Neural progenitor cell (in vitro differentiated cells): Measurements from ENCODE around the gene LOXL1. TPM values are rescaled to one million over a fixed set of nuclear protein-coding genes. Genes with fewer than 3 reads are reported as not detected.

Source experiments
- DNase-seq: peaks from one replicate; pipeline ENCODE4 v3.0.0-alpha.2; 2016; ENCODE audit warnings: low spot score
- H2AFZ ChIP-seq: fragments of 200-600 bp; sonication (generic); replicated peaks from 2 replicates; pipeline ENCODE4 v1.6.1; 2016; ENCODE audit warnings: antibody characterized with exemption
- H3F3A ChIP-seq: fragments of 200-600 bp; sonication (generic); 2 replicates; pipeline ENCODE4 v1.6.1; 2016; ENCODE audit warnings: antibody characterized with exemption, low read depth
- H3K27ac ChIP-seq: fragments of 200-600 bp; sonication (generic); 2 replicates; pipeline ENCODE4 v1.5.1; 2016; ENCODE audit warnings: mild to moderate bottlenecking
- H3K27me3 ChIP-seq: fragments of 200-600 bp; sonication (generic); 2 replicates; pipeline ENCODE4 v1.6.1; 2016; ENCODE audit warnings: mild to moderate bottlenecking, moderate library complexity
- H3K36me3 ChIP-seq: fragments of 200-600 bp; sonication (generic); 2 replicates; pipeline ENCODE4 v1.5.1; 2016
- H3K4me1 ChIP-seq: fragments of 200-600 bp; sonication (generic); 2 replicates; pipeline ENCODE4 v1.6.1; 2016; ENCODE audit warnings: mixed run types
- H3K4me2 ChIP-seq: fragments of 200-600 bp; sonication (generic); 2 replicates; pipeline ENCODE4 v1.6.1; 2016
- H3K4me3 ChIP-seq: fragments of 200-600 bp; sonication (generic); 2 replicates; pipeline ENCODE4 v1.5.1; 2016
- H3K79me2 ChIP-seq: fragments of 200-600 bp; sonication (generic); 2 replicates; pipeline ENCODE4 v1.6.1; 2016; ENCODE audit warnings: low read depth
- H3K9ac ChIP-seq: fragments of 200-600 bp; sonication (generic); 2 replicates; pipeline ENCODE4 v1.6.1; 2016
- H3K9me3 ChIP-seq: fragments of 200-600 bp; sonication (generic); 2 replicates; pipeline ENCODE4 v1.5.1; 2016; ENCODE audit warnings: low read depth
- H4K20me1 ChIP-seq: fragments of 200-600 bp; sonication (generic); 2 replicates; pipeline ENCODE4 v1.6.1; 2016; ENCODE audit warnings: low read depth
- H3K27ac Mint-ChIP-seq: 3 replicates; pipeline ENCODE4 v1.8.0; 2021; ENCODE audit warnings: mixed read lengths
- H3K27me3 Mint-ChIP-seq: 2 replicates; pipeline ENCODE4 v1.8.0; 2022; ENCODE audit warnings: low read depth, mild to moderate bottlenecking, inconsistent platforms, moderate library complexity, mixed read lengths; ENCODE audit not compliant: insufficient read depth
- H3K36me3 Mint-ChIP-seq: 3 replicates; pipeline ENCODE4 v1.8.0; 2021; ENCODE audit warnings: mixed read lengths
- H3K4me1 Mint-ChIP-seq: 3 replicates; pipeline ENCODE4 v1.8.0; 2021; ENCODE audit warnings: mixed read lengths
- H3K4me3 Mint-ChIP-seq: 3 replicates; pipeline ENCODE4 v1.8.0; 2021; ENCODE audit warnings: mild to moderate bottlenecking, moderate library complexity, mixed read lengths
- H3K9me3 Mint-ChIP-seq: 3 replicates; pipeline ENCODE4 v1.8.0; 2020; ENCODE audit warnings: mixed read lengths
- EZH2 ChIP-seq: fragments of 200-600 bp; sonication (generic); IDR thresholded peaks from 2 replicates; pipeline ENCODE4 v1.6.1; 2017; ENCODE audit warnings: antibody characterized with exemption, mild to moderate bottlenecking, moderate library complexity
- EZH2phosphoT487 ChIP-seq: fragments of 200-600 bp; sonication (generic); IDR thresholded peaks from 2 replicates; pipeline ENCODE4 v1.6.1; 2017; ENCODE audit warnings: antibody characterized with exemption
- total RNA-seq: library from RNA; depleted of rRNA; stranded (reverse); fragments of >200 nt; gene quantifications from 2 replicates; pipeline ENCODE4 v1.2.3, GENCODE V29; 2015; ENCODE audit warnings: low replicate concordance
- TF ChIP-seq, protein P1 (sequence below): fragments of 200-600 bp; sonication (generic); IDR thresholded peaks from 2 replicates; pipeline ENCODE4 v1.5.1; 2017; ENCODE audit warnings: antibody characterized with exemption, mild to moderate bottlenecking

The LOXL1 gene
- total RNA-seq, 1 donor from 2014 or later: 5.3 TPM

DNA sequence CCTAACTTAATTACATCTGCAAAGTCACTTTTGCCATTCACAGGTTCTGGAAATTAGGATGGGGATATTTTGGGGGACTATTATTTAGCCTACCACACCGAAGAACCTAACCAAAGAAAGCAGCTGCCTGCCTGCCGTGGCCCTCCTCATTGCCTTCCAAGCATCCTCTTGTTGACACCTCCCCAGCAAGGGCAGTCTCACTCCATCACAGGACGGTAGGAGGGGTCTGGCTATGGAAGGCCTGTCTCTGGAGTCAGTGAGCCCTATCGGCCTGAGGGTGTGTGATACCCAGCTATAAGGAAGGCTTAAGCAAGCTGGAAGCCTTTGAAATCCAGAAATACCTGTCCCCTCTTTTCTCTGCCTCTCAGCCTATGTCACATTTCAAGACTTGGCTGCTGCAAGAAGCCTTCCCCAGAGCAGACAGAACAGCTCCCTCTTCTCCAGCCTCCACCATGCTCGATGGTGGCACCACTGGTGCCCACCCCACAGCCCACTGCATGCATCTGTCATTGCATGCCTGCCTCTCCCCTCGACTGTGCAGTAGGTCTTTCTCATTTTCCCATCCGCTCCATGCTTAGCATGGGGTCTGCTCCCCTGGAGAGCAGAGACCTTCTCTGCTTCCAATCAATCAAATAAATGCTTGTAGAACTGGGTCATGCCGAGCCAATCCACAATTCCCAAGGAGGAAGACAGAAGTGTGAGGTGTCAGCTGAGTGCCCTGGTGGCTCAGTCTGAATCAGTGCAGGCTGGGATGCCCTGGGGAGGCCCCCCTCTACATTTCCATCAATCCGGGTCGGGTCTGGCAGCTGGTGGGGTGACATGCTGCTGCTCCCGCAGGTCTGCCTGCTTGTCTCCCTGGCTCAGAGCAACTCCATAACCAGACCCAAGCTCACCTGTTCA, 23.9 kb upstream of the LOXL1 start:
- Mint-ChIP-seq H3K9me3 (no peaks in the 10 kb centered on the region), H3K27ac (no peak overlapping the region), H3K27me3 (peaks cover 6% of the 10 kb centered on the region), H3K36me3 (no peaks in the 10 kb centered on the region), H3K4me1 (peaks cover 5% of the 10 kb centered on the region), H3K4me3 (no peak overlapping the region)
- no peaks in the 10 kb centered on the region for H3F3A ChIP-seq
- H3K79me2 ChIP-seq: no peaks in the 10 kb centered on the region
- no peaks in the 10 kb centered on the region for H3K27me3 ChIP-seq
- no peak overlapping the region for H3K9ac ChIP-seq
- no peaks in the 10 kb centered on the region for H3K9me3 ChIP-seq
- H3K4me3 ChIP-seq: no peak overlapping the region
- H3K4me1 ChIP-seq: no peaks in the 10 kb centered on the region
- H3K4me2 ChIP-seq: no peak overlapping the region
- H4K20me1 ChIP-seq: no peaks in the 10 kb centered on the region
- no peaks in the 10 kb centered on the region for H3K36me3 ChIP-seq
- TF ChIP-seq EZH2phosphoT487 (no peak), EZH2 (no peak)
- TF ChIP-seq, protein P1, sequence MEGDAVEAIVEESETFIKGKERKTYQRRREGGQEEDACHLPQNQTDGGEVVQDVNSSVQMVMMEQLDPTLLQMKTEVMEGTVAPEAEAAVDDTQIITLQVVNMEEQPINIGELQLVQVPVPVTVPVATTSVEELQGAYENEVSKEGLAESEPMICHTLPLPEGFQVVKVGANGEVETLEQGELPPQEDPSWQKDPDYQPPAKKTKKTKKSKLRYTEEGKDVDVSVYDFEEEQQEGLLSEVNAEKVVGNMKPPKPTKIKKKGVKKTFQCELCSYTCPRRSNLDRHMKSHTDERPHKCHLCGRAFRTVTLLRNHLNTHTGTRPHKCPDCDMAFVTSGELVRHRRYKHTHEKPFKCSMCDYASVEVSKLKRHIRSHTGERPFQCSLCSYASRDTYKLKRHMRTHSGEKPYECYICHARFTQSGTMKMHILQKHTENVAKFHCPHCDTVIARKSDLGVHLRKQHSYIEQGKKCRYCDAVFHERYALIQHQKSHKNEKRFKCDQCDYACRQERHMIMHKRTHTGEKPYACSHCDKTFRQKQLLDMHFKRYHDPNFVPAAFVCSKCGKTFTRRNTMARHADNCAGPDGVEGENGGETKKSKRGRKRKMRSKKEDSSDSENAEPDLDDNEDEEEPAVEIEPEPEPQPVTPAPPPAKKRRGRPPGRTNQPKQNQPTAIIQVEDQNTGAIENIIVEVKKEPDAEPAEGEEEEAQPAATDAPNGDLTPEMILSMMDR: no peak
- DNase-seq: no peak
- no peak overlapping the region for H2AFZ ChIP-seq
- H3K27ac ChIP-seq: no peak overlapping the region

DNA sequence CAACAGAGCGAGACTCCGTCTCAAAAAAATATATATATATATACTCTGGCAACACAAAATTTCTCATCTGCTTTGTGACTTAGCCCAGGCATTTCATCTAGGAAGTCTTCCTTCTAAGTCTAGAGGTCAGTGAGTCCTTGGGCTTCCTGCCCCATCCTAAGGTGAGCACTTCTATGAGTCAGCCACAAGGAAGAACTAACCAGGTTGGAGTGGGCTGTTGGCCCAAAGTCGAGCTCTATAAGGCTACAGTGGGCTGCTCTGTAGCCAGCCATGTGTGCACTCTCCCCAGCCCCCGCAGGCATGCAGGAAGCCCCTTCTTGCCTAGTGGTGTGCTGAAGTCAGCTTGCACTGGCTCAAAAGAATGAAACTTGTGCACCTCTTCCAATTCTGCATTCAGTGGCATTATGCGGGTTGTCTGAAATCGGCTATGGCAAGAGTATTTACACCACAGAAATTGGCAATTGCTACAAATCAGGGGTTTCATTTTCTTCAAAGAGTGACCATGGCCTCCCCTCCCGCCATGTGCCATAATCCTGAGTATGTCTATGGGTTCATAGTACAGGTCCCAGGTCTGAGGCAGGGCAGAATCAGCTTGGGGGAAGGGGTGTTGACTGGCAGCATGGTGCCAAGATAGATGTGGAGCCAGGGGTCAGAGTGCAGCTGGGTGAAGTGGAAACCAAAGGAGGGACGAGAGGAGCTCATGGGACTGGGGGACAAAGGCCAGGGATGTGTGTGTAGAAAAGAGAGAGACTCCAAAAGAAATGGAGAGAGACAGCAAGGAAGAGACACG, 22.0 kb upstream of the LOXL1 start:
- Histone ChIP-seq H3K4me3 (no peak overlapping the region), H3K79me2 (no peaks in the 10 kb centered on the region), H3K4me1 (no peaks in the 10 kb centered on the region), H3K27ac (no peak overlapping the region), H3K36me3 (no peaks in the 10 kb centered on the region), H2AFZ (no peak overlapping the region), H3K9me3 (no peaks in the 10 kb centered on the region), H3K4me2 (no peak overlapping the region), H3K9ac (no peak overlapping the region), H3F3A (no peaks in the 10 kb centered on the region), H3K27me3 (no peaks in the 10 kb centered on the region), H4K20me1 (no peaks in the 10 kb centered on the region)
- no peak for DNase-seq
- Mint-ChIP-seq H3K4me3 (no peak overlapping the region), H3K27me3 (peaks cover 12% of the 10 kb centered on the region), H3K36me3 (no peaks in the 10 kb centered on the region), H3K9me3 (no peaks in the 10 kb centered on the region), H3K4me1 (peaks cover 6% of the 10 kb centered on the region), H3K27ac (no peak overlapping the region)
- TF ChIP-seq EZH2phosphoT487 (no peak), EZH2 (no peak)
- TF ChIP-seq, protein P1: no peak

DNA sequence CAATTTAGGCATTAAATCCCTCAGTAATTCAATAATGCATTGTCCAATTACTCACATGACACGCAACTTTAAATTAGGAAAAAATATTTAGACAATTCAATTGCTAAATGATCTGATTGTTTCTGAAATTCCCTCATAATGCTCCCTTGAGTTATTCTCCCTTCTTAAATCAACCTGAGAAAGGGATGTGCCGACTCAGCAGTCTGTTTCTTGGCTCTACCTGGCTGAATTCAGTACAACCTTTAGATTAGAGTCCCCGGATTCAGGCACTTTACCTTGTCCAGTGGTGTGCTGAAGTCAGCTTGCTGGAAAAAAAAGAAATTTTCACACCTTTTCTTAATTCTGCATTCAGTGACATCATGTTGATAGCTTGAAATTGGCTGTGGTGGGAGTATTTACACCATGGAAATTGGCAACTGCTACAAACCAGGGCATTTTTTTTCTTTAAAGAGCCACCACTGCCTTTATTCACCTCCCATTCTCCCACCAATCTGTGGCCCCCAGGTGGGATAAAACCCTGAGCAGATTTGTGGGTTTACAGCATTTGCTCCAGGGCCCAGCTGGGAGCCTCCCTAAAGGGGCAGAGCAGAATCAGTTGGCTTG, 20.9 kb upstream of the LOXL1 start:
- Mint-ChIP-seq H3K9me3 (no peaks in the 10 kb centered on the region), H3K4me3 (no peak overlapping the region), H3K27me3 (peaks cover 12% of the 10 kb centered on the region)

More for the DNA sequence above, 20.9 kb upstream of the LOXL1 start:
- Histone ChIP-seq H3K9me3 (no peaks in the 10 kb centered on the region), H3K79me2 (no peaks in the 10 kb centered on the region), H3K4me2 (no peak overlapping the region), H3K9ac (no peak overlapping the region), H3K27ac (no peak overlapping the region), H2AFZ (no peak overlapping the region), H3K36me3 (no peaks in the 10 kb centered on the region), H3K4me1 (no peaks in the 10 kb centered on the region), H3K27me3 (no peaks in the 10 kb centered on the region), H3F3A (peaks cover 3% of the 10 kb centered on the region), H4K20me1 (no peaks in the 10 kb centered on the region), H3K4me3 (no peak overlapping the region)
- no peak overlapping the region for H3K27ac Mint-ChIP-seq
- H3K4me1 Mint-ChIP-seq: peaks cover 2% of the 10 kb centered on the region
- TF ChIP-seq, protein P1: no peak
- TF ChIP-seq EZH2 (no peak), EZH2phosphoT487 (no peak)
- no peak for DNase-seq
- H3K36me3 Mint-ChIP-seq: no peaks in the 10 kb centered on the region
